ENCODE results near the gene PHPT1.
"Not testable (repeated sequence)": the region's sequence is repeated elsewhere in the genome, so short reads cannot be mapped to it uniquely, and the experiment has no call there.

The PHPT1 gene

GRCh38 chr9:136831720-136832104 is 17.5 kb upstream of the PHPT1 start:
- Histone ChIP-seq H3K9ac (ENCODE audit: low read length in 2 of 2) (no peak overlapping the region), H3K9me3 (ENCODE audit: control insufficient read depth in 2 of 2, low read length in 2 of 2) (no peaks in the 10 kb centered on the region), H3K36me3 (ENCODE audit: control insufficient read depth in 2 of 2, insufficient read depth in 2 of 2, low read length in 2 of 2) (peaks cover 22 to 35% of the 10 kb centered on the region in 2 donors), H3K27me3 (ENCODE audit: control insufficient read depth in 1 of 2, insufficient read depth in 2 of 2, low read length in 2 of 2) (no peaks in the 10 kb centered on the region), H3K27ac (ENCODE audit: low read length) (no peak overlapping the region), H3K4me1 (ENCODE audit: control insufficient read depth, insufficient read depth, low read length) (no peaks in the 10 kb centered on the region), H3K4me3 (ENCODE audit: low read length in 2 of 2) (no peak overlapping the region)

GRCh38 chr9:136832581-136832980 is 16.6 kb upstream of the PHPT1 start:
- Histone ChIP-seq H3K27ac (ENCODE audit: low read length) (no peak overlapping the region), H3K36me3 (ENCODE audit: control insufficient read depth in 2 of 2, insufficient read depth in 2 of 2, low read length in 2 of 2) (peaks cover 22 to 35% of the 10 kb centered on the region in 2 donors), H3K27me3 (ENCODE audit: control insufficient read depth in 1 of 2, insufficient read depth in 2 of 2, low read length in 2 of 2) (no peaks in the 10 kb centered on the region), H3K4me1 (ENCODE audit: control insufficient read depth, insufficient read depth, low read length) (no peaks in the 10 kb centered on the region), H3K9ac (ENCODE audit: low read length in 2 of 2) (no peak overlapping the region), H3K4me3 (ENCODE audit: low read length in 2 of 2) (no peak overlapping the region), H3K9me3 (ENCODE audit: control insufficient read depth in 2 of 2, low read length in 2 of 2) (no peaks in the 10 kb centered on the region)

DNA sequence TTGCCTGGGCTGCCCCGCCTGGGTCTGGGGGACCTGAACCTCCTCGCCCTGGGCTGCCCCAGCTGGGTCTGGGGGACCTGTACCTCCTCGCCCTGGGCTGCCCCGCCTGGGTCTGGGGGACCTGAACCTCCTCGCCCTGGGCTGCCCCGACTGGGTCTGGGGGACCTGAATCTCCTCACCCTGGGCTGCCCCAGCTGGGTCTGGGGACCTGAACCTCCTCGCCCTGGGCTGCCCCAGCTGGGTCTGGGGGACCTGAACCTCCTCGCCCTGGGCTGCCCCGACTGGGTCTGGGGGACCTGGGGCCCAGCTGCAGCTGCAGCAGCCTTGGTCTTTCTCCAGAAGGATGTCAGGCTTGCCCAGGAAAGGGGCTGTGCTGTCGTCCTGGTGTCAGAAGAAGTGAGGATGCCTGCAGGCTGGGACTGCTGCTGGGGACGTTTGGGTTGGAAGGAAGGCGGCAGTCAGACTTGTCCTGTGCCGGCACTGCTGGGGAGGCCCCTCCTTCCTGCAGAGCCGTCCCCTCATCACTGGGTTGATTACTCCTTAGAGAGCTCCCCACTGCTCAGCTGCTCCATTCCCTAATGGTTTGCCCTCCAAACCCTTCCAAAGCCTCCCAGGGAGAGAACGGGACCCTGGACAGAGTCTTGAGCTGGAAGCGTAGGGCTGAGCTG is 15.7 kb upstream of the PHPT1 start:
- H3K9ac ChIP-seq (ENCODE audit: low read length in 2 of 2); H3K4me1 ChIP-seq (ENCODE audit: control insufficient read depth, insufficient read depth, low read length): not testable (repeated sequence)
- peaks cover 22 to 35% of the 10 kb centered on the region in 2 donors for H3K36me3 ChIP-seq (ENCODE audit: control insufficient read depth in 2 of 2, insufficient read depth in 2 of 2, low read length in 2 of 2)

DNA sequence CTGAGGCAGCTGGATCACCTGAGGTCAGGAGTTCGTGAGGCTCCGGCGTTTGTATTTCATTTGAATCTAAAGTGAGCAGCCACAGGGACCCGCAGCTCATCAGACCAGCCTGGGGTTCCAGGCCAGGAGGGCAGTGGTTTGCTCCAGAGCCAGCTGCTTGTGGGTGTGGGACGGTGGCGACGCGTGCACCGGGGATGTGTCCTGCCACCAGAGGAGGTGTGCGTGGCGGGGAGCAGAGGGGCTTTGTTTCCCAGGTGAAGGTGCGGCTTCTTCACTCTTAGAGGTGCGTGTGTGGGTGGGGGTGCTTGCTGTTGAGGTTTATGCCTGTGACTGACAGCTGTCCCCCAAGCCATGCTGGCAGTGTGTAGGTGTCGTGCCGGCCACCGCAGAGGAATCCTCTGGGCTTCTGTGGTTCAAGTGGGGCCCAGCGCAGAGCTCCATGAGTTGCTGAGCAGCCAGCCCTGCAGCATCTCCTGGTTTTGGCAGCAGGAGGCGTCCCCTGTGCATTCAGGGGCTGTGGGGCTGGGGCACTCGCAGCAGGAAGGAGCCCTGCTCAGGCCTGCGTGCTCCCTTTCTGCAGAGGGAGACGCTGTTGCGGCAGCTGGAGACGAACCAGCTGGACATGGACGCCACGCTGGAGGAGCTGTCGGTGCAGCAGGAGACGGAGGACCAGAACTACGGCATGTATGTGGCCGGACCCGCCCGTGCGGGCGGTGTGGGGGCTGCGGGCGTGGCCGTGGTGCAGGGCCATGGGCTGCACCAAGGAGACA is 13.9 kb upstream of the PHPT1 start:
- Histone ChIP-seq H3K9ac (ENCODE audit: low read length in 2 of 2) (no peak overlapping the region), H3K27ac (ENCODE audit: low read length) (no peak overlapping the region), H3K36me3 (ENCODE audit: control insufficient read depth in 2 of 2, insufficient read depth in 2 of 2, low read length in 2 of 2) (peaks cover 10 to 22% of the 10 kb centered on the region in 2 donors), H3K4me3 (ENCODE audit: low read length in 2 of 2) (no peak overlapping the region), H3K9me3 (ENCODE audit: control insufficient read depth in 2 of 2, low read length in 2 of 2) (no peaks in the 10 kb centered on the region), H3K27me3 (ENCODE audit: control insufficient read depth in 1 of 2, insufficient read depth in 2 of 2, low read length in 2 of 2) (no peaks in the 10 kb centered on the region), H3K4me1 (ENCODE audit: control insufficient read depth, insufficient read depth, low read length) (no peaks in the 10 kb centered on the region)

More for the DNA sequence above, 15.7 kb upstream of the PHPT1 start:
- not testable (repeated sequence) for H3K9me3 ChIP-seq (ENCODE audit: control insufficient read depth in 2 of 2, low read length in 2 of 2); H3K4me3 ChIP-seq (ENCODE audit: low read length in 2 of 2); H3K27me3 ChIP-seq (ENCODE audit: control insufficient read depth in 1 of 2, insufficient read depth in 2 of 2, low read length in 2 of 2); H3K27ac ChIP-seq (ENCODE audit: low read length)

DNA sequence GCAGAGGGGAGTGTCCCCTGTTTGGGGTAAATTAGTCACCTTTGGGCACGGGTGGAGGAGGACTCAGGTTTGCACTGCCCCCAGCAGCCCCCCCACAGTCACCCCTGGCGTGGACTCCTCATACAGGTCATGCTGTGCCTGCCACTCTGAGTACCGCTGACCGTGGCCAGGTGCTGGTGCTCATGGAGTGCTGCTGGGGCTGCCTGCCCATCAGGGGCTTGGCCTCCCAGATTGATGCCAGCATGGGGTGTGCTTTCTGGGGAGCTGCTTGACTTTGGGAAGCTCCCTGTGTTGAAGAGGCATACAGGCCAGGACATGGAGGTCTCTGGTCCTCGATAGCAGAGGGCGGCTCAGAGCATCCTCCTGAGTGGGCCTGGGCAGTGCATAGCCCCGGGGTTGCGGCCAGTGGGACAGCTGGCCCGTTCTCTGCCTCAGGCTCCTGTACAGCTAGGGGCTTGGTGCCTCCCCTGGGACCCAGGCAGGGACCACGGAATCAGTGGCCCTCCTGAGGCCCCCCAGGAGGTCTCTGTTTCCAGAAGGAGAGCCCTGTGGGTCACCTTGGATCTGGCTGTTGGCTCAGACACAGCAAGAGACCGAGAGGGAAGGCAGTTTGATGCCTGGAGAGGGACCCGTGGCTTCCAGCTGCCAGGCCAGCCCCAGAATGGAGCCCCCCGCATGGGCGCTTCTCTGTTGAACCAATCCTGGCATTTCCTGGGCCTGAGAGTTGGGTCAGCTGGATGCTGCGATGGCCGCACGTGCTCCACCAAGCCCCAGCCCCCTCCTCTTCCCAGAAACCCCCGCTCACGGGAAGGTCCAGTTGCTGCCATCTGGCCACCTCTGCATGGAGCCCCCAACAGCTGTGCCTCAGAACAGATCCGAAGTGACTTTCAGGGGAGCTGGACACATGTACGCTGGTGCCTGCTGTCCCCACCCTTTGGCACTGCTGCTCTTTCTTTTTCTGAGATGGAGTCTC is 13.0 kb upstream of the PHPT1 start:
- Histone ChIP-seq H3K27me3 (ENCODE audit: control insufficient read depth in 1 of 2, insufficient read depth in 2 of 2, low read length in 2 of 2) (no peaks in the 10 kb centered on the region), H3K4me3 (ENCODE audit: low read length in 2 of 2) (no peak overlapping the region), H3K27ac (ENCODE audit: low read length) (no peak overlapping the region), H3K4me1 (ENCODE audit: control insufficient read depth, insufficient read depth, low read length) (peaks cover 5% of the 10 kb centered on the region), H3K9ac (ENCODE audit: low read length in 2 of 2) (no peak overlapping the region), H3K9me3 (ENCODE audit: control insufficient read depth in 2 of 2, low read length in 2 of 2) (no peaks in the 10 kb centered on the region), H3K36me3 (ENCODE audit: control insufficient read depth in 2 of 2, insufficient read depth in 2 of 2, low read length in 2 of 2) (peaks cover 4 to 15% of the 10 kb centered on the region in 2 donors)

DNA sequence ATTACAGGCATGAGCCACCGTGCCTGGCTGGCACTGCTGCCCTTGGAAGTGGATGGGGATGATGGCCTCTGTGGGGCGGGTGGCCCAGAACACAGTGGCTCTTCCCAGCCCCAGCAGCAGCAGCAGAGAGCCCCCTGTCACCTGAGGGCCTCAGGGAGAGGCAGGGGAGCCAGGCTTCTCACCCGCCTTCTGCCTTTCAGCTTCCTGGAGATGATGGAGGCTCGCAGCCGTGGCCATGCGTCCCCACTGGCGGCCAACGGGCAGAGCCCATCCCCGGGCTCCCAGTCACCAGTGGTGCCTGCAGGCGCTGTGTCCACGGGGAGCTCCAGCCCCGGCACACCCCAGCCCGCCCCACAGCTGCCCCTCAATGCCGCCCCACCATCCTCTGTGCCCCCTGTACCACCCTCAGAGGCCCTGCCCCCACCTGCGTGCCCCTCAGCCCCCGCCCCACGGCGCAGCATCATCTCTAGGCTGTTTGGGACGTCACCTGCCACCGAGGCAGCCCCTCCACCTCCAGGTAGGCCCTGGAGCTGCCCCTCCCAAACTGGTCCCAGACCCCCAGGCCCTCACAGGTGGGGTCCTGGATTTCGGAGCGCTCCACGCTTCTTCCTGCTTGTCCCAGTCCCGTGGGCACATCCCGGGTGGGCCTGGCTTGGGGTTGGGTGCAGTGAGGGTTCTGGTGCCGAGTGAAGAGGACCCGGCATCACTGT is 11.9 kb upstream of the PHPT1 start:
- H3K36me3 ChIP-seq (ENCODE audit: control insufficient read depth in 2 of 2, insufficient read depth in 2 of 2, low read length in 2 of 2): peaks cover 2 to 7% of the 10 kb centered on the region in 2 donors

DNA sequence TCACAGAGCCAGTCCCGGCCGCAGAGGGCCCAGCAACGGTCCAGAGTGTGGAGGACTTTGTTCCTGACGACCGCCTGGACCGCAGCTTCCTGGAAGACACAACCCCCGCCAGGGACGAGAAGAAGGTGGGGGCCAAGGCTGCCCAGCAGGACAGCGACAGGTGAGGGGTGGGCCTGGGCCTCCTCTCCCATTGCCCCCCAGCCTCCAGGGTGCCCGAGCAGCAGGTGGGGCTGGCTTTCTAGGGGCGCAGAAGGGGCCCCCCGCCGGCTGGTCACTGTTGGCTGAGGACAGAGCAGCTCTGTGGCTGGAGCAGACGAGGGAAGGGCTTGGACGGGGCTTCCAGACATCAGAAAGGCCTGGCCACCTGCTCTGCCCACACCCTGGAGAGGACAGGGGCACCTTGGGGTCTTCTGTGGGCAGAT is 11.3 kb upstream of the PHPT1 start:
- not testable (repeated sequence) for H3K9ac ChIP-seq (ENCODE audit: low read length in 2 of 2); H3K27me3 ChIP-seq (ENCODE audit: control insufficient read depth in 1 of 2, insufficient read depth in 2 of 2, low read length in 2 of 2); H3K9me3 ChIP-seq (ENCODE audit: control insufficient read depth in 2 of 2, low read length in 2 of 2); H3K27ac ChIP-seq (ENCODE audit: low read length); H3K4me3 ChIP-seq (ENCODE audit: low read length in 2 of 2); H3K36me3 ChIP-seq (ENCODE audit: control insufficient read depth in 2 of 2, insufficient read depth in 2 of 2, low read length in 2 of 2)
- peaks cover 20% of the 10 kb centered on the region for H3K4me1 ChIP-seq (ENCODE audit: control insufficient read depth, insufficient read depth, low read length)

More for the DNA sequence above, 11.9 kb upstream of the PHPT1 start:
- no peak overlapping the region for H3K27ac ChIP-seq (ENCODE audit: low read length)
- H3K27me3 ChIP-seq (ENCODE audit: control insufficient read depth in 1 of 2, insufficient read depth in 2 of 2, low read length in 2 of 2): no peaks in the 10 kb centered on the region
- no peak overlapping the region for H3K9ac ChIP-seq (ENCODE audit: low read length in 2 of 2)
- no peak overlapping the region for H3K4me3 ChIP-seq (ENCODE audit: low read length in 2 of 2)
- H3K4me1 ChIP-seq (ENCODE audit: control insufficient read depth, insufficient read depth, low read length): peaks cover 15% of the 10 kb centered on the region
- H3K9me3 ChIP-seq (ENCODE audit: control insufficient read depth in 2 of 2, low read length in 2 of 2): no peaks in the 10 kb centered on the region

- peaks cover 2 to 3% of the 10 kb centered on the region in 2 donors for H3K27me3 ChIP-seq (ENCODE audit: control insufficient read depth in 1 of 2, insufficient read depth in 2 of 2, low read length in 2 of 2)
- no peak overlapping the region for H3K27ac ChIP-seq (ENCODE audit: low read length)
- peaks cover 23% of the 10 kb centered on the region for H3K4me1 ChIP-seq (ENCODE audit: control insufficient read depth, insufficient read depth, low read length)
- H3K36me3 ChIP-seq (ENCODE audit: control insufficient read depth in 2 of 2, insufficient read depth in 2 of 2, low read length in 2 of 2): peaks cover 0 to 6% of the 10 kb centered on the region in 2 donors
- H3K4me3 ChIP-seq (ENCODE audit: low read length in 2 of 2): no peak overlapping the region
- no peaks in the 10 kb centered on the region for H3K9me3 ChIP-seq (ENCODE audit: control insufficient read depth in 2 of 2, low read length in 2 of 2)
- H3K9ac ChIP-seq (ENCODE audit: low read length in 2 of 2): no peak overlapping the region
These were observed 10.6 kb upstream of the PHPT1 start for GRCh38 chr9:136838314-136839228.

DNA sequence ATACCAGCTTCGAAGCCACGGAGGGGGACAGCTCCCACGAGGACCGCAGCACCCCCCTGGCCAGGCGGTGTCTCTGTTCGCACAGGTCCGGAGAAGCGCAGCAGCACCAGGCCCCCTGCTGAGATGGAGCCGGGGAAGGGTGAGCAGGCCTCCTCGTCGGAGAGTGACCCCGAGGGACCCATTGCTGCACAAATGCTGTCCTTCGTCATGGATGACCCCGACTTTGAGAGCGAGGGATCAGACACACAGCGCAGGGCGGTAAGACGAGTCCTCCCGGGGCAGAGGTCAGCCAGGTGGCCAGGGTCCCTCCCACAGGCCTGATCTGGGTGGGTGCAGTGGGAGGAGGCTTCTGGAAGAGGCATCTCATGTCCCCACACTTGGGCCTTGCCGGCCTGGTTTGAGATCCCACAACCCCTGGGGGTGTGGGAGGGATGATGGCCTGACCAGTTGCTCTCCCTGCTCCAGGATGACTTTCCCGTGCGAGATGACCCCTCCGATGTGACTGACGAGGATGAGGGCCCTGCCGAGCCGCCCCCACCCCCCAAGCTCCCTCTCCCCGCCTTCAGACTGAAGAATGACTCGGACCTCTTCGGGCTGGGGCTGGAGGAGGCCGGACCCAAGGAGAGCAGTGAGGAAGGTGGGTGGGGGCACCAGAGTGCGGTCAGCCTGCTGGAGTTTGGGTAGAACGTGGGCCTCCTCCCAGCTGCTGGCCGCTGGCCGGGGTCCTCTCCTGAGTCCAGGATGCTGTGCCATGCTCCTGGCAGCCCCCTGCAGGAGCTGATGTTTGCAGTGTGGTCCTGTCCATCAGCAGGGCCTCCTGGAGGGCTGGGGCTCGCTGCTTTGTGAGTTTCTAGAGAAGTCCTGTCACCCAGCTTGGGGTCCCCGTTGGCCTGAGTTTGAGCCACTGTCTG is 9.7 kb upstream of the PHPT1 start:
- H3K4me3 ChIP-seq (ENCODE audit: low read length in 2 of 2): no peak overlapping the region
- no peaks in the 10 kb centered on the region for H3K9me3 ChIP-seq (ENCODE audit: control insufficient read depth in 2 of 2, low read length in 2 of 2)
- H3K4me1 ChIP-seq (ENCODE audit: control insufficient read depth, insufficient read depth, low read length): peaks cover 32% of the 10 kb centered on the region
- H3K27ac ChIP-seq (ENCODE audit: low read length): no peak overlapping the region
- no peak overlapping the region for H3K9ac ChIP-seq (ENCODE audit: low read length in 2 of 2)
- peaks cover 0 to 6% of the 10 kb centered on the region in 2 donors for H3K36me3 ChIP-seq (ENCODE audit: control insufficient read depth in 2 of 2, insufficient read depth in 2 of 2, low read length in 2 of 2)
- peaks cover 3 to 8% of the 10 kb centered on the region in 2 donors for H3K27me3 ChIP-seq (ENCODE audit: control insufficient read depth in 1 of 2, insufficient read depth in 2 of 2, low read length in 2 of 2)

All from stomach smooth muscle (tissue), 2 donors.